Ovary (tissue), 3 donors: ENCODE results near the gene DRC1.

Experiments used
- POLR2A ChIP-seq: fragments of 450-650 bp; IDR thresholded peaks from one replicate; pipeline ENCODE4 v1.6.1; 2017; ENCODE audit warnings: antibody characterized with exemption, mild to moderate bottlenecking, moderate library complexity
- TF ChIP-seq, protein P1 (sequence below), 3 donors: fragments of 450-650 bp in 2 of 3; fragments of 200-600 bp in 1 of 3; IDR thresholded peaks; one replicate each; pipeline versions ENCODE4 v1.5.1 to v1.8.0; 2016 to 2022; ENCODE audit warnings: antibody characterized with exemption in 3 of 3, mild to moderate bottlenecking in 1 of 3
- donor health status: DM: no; HTN: no; CAD: no.

DNA sequence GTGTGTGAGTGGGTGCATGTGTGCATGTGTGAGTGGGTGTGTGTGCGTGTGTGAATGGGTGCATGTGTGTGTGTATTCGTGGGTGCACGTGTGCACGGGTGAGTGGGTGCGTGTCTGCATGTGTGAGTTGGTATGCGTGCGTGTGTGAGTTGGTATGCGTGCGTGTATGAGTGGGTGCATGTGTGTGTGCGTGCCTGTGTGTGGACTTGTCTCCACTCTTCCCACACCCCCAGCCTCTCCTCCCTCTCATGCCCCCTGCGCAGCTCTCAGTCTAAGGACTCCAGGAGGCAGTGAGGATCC is 81.3 kb downstream of the DRC1 start:
- TF ChIP-seq, protein P1, sequence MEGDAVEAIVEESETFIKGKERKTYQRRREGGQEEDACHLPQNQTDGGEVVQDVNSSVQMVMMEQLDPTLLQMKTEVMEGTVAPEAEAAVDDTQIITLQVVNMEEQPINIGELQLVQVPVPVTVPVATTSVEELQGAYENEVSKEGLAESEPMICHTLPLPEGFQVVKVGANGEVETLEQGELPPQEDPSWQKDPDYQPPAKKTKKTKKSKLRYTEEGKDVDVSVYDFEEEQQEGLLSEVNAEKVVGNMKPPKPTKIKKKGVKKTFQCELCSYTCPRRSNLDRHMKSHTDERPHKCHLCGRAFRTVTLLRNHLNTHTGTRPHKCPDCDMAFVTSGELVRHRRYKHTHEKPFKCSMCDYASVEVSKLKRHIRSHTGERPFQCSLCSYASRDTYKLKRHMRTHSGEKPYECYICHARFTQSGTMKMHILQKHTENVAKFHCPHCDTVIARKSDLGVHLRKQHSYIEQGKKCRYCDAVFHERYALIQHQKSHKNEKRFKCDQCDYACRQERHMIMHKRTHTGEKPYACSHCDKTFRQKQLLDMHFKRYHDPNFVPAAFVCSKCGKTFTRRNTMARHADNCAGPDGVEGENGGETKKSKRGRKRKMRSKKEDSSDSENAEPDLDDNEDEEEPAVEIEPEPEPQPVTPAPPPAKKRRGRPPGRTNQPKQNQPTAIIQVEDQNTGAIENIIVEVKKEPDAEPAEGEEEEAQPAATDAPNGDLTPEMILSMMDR (IDR thresholded peaks at IDR 0.05), result no peak
- no peak for TF ChIP-seq POLR2A
